NOMO-1 treated with DMSO at 0.1 percent for 48 hours (cell line): ENCODE results near the gene FMO2.

ENCODE experiments used
- DNase-seq: peaks from one replicate; lab custom pipeline; 2025; ENCODE audit not compliant: unreplicated experiment; lab: John Stamatoyannopoulos, UW

The FMO2 gene

DNA sequence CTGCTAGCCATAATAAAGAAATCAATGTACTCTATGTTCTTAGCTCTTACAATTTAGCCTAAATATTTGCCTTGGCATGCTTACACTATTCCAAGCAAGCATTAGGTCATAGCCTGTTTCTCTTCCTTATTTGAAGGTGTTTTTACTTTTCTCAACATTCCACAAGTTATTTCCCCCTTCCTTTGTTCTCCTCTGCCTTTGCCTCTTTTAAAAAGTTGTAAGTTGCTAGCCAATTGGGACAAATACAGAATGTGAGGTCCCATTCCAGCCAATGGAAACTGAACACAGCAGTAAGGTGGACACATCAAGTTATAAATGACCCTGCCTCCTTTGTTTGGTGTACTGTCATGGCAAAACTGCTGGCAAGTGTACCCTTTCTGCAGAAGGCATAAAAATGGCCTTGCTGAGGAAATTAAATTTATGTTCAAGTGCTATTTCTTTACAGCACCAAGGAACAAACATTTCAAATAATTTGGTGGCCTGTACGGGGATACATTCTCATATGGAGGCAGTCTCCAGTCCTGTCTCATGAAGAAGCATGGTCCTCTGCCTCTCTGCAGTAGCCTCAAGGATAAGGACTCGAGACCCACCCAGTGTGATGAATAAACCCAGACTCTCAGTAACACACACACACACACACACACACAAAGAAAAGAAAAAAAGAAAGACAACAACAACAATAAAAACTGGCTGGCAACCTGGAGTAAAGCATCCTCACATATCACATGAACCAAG is 34.4 kb downstream of the FMO2 start:
- DNase-seq = no peak

DNA sequence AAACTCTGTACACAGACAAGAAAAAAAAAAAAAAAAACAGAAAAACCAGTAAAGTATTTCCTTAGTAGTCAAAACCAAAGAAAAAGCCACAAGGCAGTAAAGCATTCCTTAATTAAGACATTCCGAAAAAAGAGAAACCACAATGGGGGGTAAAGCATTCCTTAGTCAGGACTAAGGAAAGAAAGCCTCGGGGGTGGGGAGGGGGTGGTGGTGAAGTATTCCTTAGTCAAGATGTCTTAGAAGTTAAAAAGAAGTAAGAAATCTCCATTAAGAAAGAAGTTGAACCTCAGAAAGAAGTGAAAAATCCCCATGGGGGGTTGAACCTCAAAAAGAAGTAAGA is 35.0 kb downstream of the FMO2 start:
- DNase-seq = no peak

DNA sequence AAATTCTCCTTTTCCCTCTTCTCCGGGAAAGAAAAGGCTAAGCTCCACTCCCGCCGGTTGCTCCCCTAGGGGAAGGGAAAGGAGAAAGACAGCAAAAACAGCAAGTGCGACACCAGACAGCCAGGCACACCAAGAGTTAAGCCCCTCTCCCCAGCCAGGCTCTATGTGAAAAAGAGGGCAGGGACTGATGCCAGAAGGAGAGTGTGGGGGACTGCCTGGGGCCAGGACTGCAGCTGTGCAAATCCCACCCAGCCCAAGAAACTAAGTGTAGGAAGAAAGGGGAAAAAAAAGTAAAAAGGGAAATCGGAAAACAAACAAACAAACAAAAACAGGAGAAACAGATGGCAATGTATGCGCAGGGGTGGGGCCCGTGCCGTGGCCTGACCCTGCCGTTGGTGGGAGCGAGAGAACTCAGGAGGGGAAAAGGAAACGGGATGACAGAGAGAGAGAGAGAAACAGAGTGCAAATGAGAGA is 35.5 kb downstream of the FMO2 start:
- DNase-seq = no peak

DNA sequence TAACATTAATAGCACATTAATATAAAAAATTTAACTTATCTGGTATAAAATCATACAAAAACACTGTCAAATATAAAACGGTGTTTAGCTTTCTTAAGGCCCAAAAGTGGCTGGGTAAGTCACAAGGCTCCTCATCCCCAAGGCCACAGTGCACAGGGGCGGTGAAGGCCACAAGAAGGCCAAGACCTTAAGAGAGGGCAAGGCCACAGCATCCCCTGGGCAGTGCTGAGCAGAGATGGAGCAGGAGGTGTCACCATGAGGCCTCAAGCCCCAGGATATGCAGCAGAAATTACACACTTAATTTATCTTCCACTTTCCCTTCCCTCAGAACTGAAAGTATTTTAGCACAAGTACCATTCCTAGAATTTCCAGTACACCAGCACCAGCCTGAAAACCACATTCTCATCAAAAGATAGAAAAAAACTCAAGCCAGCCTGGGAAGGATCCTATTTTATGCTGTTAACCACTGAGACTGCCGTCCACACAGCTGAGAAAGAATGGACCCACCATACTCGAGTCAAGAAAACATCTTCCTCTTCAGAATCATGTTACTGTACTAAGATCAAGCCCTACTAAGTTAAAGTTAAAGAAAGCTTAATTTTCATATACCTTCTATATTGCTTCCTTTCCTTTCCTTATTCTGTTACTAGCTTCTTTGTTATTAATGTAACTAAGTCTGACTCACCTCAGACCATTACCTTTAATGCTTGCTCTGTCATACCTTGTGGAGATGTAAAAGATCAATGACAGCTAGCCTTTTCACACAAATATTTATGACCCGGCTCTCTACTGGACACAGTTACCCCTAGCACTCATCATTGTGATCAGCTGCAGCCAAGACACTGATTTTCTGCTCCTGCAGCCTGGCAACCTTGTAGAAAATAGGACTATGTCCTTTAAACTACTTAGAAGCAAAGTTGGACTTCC is 36.8 kb downstream of the FMO2 start:
- DNase-seq = no peak

DNA sequence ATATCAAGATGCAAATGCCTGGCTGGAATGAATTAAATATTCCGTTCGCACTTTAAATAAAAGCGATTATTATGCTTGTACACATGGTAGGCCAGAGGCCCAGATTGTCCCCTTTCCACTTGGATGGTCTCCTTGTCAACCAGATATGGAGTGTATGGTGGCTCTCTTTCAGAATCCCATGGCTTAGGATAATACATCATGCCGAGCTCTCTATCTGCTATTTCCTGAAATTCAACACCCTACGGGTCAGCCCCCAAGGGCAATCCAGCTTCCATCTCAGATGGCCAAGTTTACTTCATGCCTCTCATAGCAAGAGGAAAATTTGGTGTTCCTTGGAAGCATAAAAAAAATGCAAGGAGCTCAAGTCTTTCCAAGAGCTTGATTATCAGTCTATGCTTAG is 37.8 kb downstream of the FMO2 start:
- DNase-seq = no peak

DNA sequence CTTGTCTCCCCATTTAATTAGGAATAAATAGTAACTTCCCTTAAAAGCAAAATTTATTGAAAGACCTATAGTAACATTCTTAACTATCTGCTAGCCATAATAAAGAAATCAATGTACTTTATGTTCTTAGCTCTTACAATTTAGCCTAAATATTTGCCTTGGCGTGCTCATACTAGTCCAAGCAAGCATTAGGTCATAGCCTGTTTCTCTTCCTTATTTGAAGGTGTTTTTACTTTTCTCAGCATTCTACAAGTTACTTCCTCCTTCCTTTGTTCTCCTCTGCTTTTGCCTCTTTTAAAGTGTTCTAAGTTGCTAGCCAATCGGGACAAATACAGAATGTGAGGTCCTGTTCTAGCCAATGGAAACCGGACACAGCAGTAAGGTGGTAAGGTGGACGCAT is 39.2 kb downstream of the FMO2 start:
- peak; percentile 68 for DNase-seq

DNA sequence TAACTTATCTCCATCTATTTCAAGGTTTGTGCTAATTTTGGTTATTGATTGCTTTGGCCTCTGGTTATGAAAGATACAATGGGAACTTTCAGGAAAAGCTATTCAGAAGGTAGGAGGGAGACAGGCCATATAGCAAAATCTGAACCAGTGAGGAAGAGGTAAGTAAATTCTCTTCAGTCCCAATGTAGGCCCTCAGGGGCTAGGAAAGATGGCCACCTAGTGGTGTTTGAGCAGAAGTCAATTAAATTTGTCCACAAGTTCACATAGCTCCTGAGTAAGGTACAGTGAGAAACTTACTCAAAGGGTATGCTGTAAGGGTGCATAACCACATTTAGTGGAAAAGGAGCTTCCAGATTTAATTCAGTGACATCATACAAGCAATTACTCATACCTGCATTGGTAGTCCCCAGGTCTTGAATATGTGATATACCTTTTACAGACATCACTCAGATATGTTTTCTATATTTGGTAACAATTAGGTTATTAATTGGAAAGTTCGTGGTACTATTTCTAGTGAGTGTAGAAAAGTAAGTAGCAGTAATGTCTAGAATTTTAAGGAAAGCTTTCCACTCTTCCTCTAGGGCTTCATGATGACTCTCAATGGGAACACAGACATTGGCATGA is 41.8 kb downstream of the FMO2 start:
- peak; percentile 68 for DNase-seq

DNA sequence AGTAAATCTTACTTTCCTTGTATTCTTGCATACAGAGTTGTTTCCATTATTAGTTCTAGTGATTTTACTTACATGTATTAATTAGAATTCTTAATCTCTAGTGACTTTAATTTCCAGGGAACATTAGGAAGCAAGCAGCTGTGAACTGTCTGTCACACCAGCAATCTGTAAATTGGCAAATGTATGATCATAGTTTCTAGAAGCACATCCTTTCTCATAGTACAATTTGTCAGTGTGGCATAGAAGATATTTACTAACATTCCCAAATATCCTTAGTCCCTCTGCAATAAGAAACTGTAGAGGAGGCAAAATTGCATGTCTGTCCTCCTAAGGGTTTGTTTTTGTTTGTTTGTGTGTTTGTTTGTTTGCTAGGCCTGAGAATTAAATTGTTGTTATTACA is 46.2 kb downstream of the FMO2 start:
- no peak for DNase-seq

DNA sequence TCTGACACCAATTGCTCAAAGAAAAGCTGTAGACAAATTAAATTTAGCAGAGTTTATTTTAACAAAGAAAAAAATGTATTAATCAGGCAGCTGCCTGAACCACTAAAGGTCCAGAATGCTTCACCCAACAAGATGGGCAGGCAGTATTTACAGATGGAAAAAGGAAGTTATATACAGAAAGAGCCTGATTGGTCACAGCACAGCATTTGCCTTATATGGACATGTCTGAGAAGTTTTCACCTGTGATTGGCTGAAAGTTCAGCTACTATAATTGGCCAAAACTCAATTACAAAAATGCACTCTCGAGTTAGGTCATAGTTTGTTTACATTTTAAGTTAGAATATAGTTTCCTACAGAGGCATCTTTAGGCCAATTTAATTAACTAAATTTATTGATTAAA is 48.1 kb downstream of the FMO2 start:
- no peak for DNase-seq

DNA sequence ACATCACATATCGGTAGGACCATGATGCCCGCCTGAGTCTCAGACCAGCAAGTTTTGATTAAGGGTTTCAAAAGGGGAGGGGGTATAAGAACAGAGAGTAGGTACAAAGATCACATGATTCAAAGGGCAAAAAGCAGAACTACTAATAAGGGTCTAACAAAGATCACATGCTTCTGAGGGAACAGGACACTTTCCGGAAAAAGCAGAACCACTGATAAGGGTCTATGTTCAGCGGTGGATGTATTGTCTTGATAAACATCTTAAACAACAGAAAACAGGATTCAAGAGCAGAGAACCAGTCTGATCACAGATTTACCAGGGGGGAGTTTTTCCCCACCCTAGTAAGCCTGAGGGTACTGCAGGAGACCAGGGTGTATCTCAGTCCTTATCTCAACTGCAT is 51.1 kb downstream of the FMO2 start:
- peak; percentile 3 for DNase-seq

DNA sequence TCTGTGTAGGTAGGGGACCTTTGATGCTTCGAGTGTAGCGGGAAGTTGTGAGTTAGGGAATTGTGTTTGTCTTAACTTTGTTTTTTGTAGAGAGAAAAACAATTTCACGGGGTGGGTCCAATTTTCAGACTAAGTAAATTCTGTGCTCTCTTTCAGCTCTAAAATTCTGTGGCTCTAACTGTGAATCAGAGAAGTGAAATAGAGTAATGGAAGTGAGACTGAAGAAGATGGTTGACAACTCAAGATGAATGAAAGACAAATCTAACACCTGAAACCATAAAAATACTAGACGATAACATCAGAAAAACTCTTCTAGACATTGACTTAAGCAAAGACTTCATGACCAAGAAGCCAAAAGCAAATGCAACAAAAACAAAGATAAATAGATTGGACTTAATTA is 58.8 kb downstream of the FMO2 start:
- DNase-seq = no peak

DNA sequence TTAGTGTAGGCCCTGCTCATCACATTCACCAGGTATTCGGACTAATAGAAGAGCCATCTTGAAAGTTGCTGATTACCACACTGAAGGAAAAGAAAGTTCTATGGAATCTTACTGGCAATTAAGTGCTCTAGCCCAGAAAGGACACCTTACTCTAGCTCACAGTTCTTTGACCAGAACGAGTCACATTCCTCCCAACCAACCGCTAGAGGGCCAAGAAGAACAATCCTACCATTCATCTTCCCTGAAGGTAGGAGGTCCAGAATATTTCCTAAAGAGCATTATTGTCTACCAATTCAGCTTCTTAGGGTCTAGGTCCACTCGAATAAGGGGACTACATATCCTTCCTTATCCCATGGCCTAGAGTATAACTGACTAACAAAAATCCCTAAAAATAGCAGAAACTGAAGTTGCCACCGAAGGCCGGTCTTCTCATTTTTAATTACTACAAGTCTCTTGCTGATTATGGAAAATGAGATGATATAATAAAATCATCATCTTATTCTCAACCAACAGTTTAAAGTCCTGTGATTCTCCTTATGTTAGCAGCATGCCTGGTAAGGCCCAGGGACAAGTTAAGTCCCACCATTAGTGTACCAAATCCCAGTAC is 60.5 kb downstream of the FMO2 start:
- DNase-seq = peak; percentile 24

DNA sequence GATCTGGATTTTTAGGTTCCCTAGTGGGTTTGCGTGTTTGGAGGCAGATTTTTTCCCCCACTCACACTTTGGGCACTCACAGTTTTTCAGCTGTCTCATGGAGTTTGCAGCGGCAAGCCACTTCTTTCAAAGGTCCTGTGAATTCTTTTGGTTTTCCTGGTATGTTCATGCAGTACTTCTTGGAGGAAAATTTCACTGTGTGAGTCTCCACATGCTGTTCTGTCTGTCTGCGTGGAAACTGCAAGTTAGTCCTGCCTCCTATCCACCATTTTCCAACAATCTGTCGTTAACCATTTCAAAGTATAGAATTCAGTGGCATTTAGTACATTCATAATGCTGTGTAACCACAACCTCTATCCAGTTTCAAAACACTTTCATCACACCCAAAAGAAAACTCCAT is 62.4 kb downstream of the FMO2 start:
- DNase-seq = no peak

DNA sequence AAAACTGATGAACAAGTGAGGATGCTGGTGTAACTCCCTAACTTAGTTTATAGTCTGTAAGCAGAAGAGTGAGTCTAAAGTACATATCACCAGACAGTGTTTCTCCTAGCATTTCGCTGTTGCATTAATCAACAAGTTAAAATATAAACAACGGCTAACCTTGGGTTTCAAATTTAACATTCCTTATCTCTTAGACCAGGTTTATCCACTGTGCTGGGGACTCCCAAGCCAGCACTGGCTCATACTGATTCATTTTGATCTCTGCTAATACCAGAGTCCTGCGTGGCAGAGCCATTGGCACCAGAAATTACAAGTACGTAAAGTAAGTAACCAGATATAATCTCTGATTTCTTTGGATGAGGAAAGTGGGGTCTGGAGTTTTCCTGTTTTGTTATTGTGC is 63.2 kb downstream of the FMO2 start, which contains the start of gene FMO1:
TSS of gene FMO1 (plus strand) at position 193 of the 400 bp plus-strand sequence. CDS start 9,594 bp downstream, outside the sequence.
- DNase-seq = no peak

DNA sequence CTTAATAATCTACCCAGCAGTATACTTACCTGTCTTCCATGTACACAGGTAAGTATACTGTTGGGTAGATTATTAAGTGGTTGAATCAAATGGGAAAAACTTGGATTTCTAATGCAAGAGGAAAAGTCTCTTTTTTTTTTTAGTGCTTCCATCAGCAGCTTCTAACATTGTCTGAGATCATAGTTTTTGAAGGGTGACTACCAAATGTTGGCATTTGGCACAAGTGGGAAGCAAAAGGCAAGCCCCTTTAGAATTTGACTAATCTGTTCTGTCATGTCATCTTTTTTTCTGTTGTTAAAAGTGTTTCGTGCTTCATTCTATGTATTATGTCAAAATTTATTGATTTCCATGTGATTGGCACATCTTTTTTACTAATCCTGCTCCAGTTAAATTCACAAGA is 63.7 kb downstream of the FMO2 start:
- no peak for DNase-seq

DNA sequence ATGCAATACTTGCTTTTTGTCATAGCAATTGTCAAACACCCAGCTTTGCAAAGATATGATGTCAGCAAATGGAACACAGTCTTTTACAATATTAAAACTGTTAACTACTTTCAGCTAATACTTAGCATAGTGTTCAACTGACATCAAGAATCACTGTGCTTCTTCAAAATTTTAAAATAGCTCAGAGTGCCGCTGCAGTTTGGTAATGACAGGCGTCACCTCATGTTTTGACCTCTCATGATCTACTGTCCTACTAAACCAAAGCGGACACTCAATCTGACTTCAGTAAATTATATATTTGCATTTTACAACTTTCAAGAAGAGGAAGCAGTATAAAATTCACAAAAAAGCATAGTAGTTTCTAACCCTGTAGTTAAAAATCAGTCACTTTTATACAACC is 65.2 kb downstream of the FMO2 start:
- peak; percentile 28 for DNase-seq

DNA sequence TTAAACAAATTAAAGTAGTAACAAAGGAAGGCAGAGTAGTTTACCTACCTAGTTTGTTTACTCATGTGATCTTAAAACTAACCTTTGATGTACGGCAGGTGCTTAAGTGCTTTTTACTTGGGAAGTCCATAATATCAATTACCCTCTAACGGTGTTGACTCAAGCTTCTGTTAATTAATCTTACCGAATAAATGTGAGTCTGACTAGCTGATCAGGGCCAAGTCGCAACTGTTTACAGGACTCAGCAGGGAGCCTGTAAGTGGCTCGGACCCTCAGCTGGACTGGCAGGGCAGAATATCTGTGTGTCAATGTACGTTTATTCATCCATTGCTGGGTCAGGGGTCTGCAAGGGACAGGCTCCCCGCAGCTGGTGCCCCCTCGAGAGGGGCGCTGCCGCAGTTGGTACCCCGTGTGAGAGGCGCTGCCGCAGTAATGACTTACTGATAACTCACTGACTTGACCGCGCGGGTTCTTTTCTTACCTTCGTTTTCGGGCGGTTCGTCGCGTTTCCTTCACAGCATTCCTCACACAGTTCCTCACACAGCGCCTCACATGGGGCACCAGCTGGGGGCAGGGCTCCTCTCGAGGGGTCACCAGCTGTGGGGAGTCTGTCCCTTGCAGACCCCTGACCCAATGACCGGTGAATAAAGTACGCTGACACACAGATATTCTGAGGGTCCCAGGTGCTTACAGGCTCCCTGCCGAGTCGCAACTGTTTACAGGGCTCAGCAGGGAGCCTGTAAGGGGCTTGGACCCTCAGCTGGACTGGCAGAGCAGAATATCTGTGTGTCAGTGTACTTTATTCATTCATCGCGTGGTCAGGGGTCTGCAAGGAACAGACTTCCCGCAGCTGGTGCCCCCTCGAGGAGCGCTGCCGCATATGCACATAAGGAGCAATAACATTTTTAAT is 66.2 kb downstream of the FMO2 start:
- DNase-seq = peak; percentile 37

DNA sequence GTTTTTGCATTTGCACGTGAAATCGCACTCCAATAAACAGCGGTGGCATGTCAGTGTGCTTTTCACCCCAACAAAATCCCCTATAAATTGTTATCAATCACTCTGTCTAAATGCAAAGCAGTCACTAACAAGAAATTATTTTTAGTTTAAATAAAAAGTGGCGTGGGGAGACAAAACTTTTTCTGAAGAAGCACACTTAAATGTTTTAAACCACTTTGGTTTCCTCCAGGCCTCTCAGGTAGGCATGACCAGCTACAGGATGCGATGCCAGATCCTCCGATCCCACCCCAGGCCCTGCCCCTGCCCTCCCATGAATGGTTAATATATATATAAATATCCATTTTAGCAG is 66.8 kb downstream of the FMO2 start:
- no peak for DNase-seq

DNA sequence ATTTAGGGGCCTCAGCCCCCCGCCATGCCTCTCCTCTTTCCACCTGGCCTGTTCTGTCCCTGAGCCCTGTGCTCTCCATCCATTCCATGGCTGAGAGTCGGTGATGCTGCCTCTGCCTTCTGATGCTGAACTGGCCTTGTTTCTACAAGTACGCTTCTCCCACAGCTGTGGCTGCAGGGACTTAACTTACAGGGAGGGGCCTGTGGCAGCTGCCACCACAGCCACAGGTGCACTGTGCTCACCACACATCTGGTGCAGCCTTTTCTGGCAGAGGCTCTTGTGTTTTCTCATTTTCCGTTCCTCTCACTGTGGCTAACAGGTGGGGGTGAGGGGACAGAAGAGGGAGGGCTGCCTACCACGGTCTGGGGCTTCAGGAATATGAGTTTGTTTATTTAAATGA is 67.4 kb downstream of the FMO2 start:
- DNase-seq = no peak

DNA sequence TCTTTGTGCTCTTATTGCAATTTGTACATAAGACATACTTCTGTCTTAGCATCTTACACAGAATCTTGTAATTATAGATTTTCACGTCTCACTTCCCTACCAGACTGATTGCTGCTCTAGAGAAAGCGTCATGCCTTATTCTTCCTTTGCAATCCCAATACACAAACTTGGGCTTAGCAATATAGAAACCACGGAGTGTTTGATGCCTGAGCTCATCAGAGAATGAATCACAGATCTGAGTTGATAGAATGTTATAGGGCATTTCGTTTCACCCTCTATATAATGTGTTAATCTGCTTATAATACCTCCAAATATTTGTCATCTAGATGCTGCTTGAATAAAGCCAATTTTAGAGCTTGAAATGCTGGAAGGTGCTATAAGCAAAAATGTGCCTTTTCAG is 69.8 kb downstream of the FMO2 start:
- no peak for DNase-seq
